GM12878 (cell line): ENCODE measurements around the gene SLC22A31. TPM values are rescaled to one million over a fixed set of nuclear protein-coding genes. Genes with fewer than 3 reads are reported as not detected.

Experiments
- ATAC-seq: fragments of 200-7000 bp; cut with Tn5 transposase; 3 replicates; pipeline ENCODE4 v1.9.1; 2020; ENCODE audit warnings: mild to moderate bottlenecking, moderate library complexity
- BruUV-seq: library from RNA; stranded (reverse); fragments of 400-500 nt; replicated peaks from 2 replicates; lab custom pipeline; 2021; lab: Mats Ljungman, UMichigan
- CTCF ChIA-PET: fragments of 300-600 bp; sonication (Branson Sonifier 250); formaldehyde crosslinking; extraction: SDS; loops from one replicate; lab custom pipeline; 2021; ENCODE audit warnings: inconsistent platforms; lab: Yijun Ruan, JAX
- POLR2A ChIA-PET: fragments of 350-600 bp; formaldehyde crosslinking; extraction: SDS; loops from one replicate; lab custom pipeline; 2021; ENCODE audit warnings: inconsistent platforms; lab: Charles Lee
- RAD21 ChIA-PET: fragments of 300-600 bp; sonication (Branson Sonifier 250); formaldehyde crosslinking; loops from one replicate; lab custom pipeline; 2023; ENCODE audit warnings: antibody characterized with exemption; ENCODE audit not compliant: unreplicated experiment; lab: Charles Lee
- SMC1A ChIA-PET: fragments of 300-600 bp; sonication (Branson Sonifier 250); formaldehyde crosslinking; loops from one replicate; lab custom pipeline; 2023; ENCODE audit not compliant: unreplicated experiment, uncharacterized antibody; lab: Charles Lee
- DNase-seq: peaks from one replicate; pipeline ENCODE4 v3.0.0-alpha.2; 2011; ENCODE audit warnings: low read depth, low spot score
- FAIRE-seq: peaks from 3 replicates; lab custom pipeline; 2011; peaks lifted over from hg19 to GRCh38; lab: Jason Lieb, UNC
- H2AFZ ChIP-seq: 2 replicates; pipeline ENCODE4 v1.6.0; 2011; ENCODE audit warnings: low read depth, low read length, control low read depth; ENCODE audit not compliant: control insufficient read depth
- H3K27ac ChIP-seq: 2 replicates; pipeline ENCODE4 v1.5.1; 2011; ENCODE audit warnings: control low read depth; ENCODE audit not compliant: control insufficient read depth, insufficient read depth
- H3K27me3 ChIP-seq, 2 experiments: replicated peaks in 1 of 2; 2 replicates each; pipeline versions ENCODE4 v1.6.0 to v1.6.1; 2011; ENCODE audit warnings: low read length in 1 of 2; ENCODE audit not compliant: control insufficient read depth in 2 of 2, insufficient read depth in 2 of 2
- H3K36me3 ChIP-seq, 2 experiments: 2 replicates each; pipeline ENCODE4 v1.5.1; 2011; ENCODE audit warnings: low read length in 1 of 2; ENCODE audit not compliant: control insufficient read depth in 2 of 2, insufficient read depth in 2 of 2
- H3K4me1 ChIP-seq: 2 replicates; pipeline ENCODE4 v1.6.1; 2011; ENCODE audit warnings: mild to moderate bottlenecking, low read length, moderate library complexity, mixed read lengths; ENCODE audit not compliant: control insufficient read depth, insufficient read depth
- H3K4me2 ChIP-seq: 2 replicates; pipeline ENCODE4 v1.6.0; 2011; ENCODE audit warnings: control low read depth; ENCODE audit not compliant: control insufficient read depth, insufficient read depth
- H3K4me3 ChIP-seq: fragments of 200-600 bp; sonication (generic); 2 replicates; pipeline ENCODE4 v1.5.1; 2016
- H3K79me2 ChIP-seq: 2 replicates; pipeline ENCODE4 v1.6.0; 2011; ENCODE audit warnings: low read length; ENCODE audit not compliant: control insufficient read depth, insufficient read depth
- H3K9ac ChIP-seq: 2 replicates; pipeline ENCODE4 v1.8.0; 2011; ENCODE audit warnings: low read length, control low read depth, mixed read lengths; ENCODE audit not compliant: control insufficient read depth, insufficient read depth
- H3K9me3 ChIP-seq: replicated peaks from 3 replicates; pipeline ENCODE4 v1.5.1; 2011; ENCODE audit warnings: mild to moderate bottlenecking, low read length; ENCODE audit not compliant: control insufficient read depth, insufficient read depth
- H4K20me1 ChIP-seq: 2 replicates; pipeline ENCODE4 v1.6.0; 2011; ENCODE audit not compliant: control insufficient read depth, insufficient read depth
- TCF12 ChIP-seq: IDR thresholded peaks from 2 replicates; pipeline ENCODE4 v1.6.1; 2011; ENCODE audit warnings: low read depth, mild to moderate bottlenecking, low read length
- USF2 ChIP-seq: IDR thresholded peaks from 2 replicates; pipeline ENCODE4 v1.6.1; 2011; ENCODE audit warnings: low read depth, low read length, improper control_type of control experiment, borderline replicate concordance
- WGBS: methylation state at CpG from one replicate; pipeline ENCODE4 v1.1.6; 2016; ENCODE audit warnings: low lambda C conversion rate; ENCODE audit not compliant: insufficient replicate concordance, insufficient coverage; ENCODE audit errors: missing lambda C conversion rate; 5-methylcytosine and 5-hydroxymethylcytosine counted together
- in situ Hi-C: fragments of 300-500 bp; cut with MboI; formaldehyde crosslinking; loops from 9 replicates; pipeline ENCODE4 v1.14.3; 2018; ENCODE audit warnings: mixed read lengths
- intact Hi-C: fragments of 100-400 bp; cut with micrococcal nuclease; formaldehyde crosslinking; loops from one replicate; pipeline ENCODE4 v1.14.2; 2022; ENCODE audit not compliant: unreplicated experiment
- polyA plus RNA-seq, 11 experiments: library from polyadenylated mRNA; depleted of rRNA in 4 of 11; unstranded in 6 of 11; stranded (reverse) in 5 of 11; fragments of >200 nt; fragmentation: Nextera tagmentation in 4 of 11; fragmentation: Illumina TruSeq in 1 of 11; extraction: Ambion mirVana in 4 of 11; extraction: Trizol in 1 of 11; gene quantifications; 1 replicate in 1 of 11; 2 replicates in 10 of 11; pipeline versions ENCODE4 v1.2.1 to v1.2.3, GENCODE V29; 2011 to 2016; ENCODE audit warnings: inconsistent platforms in 2 of 11, missing spikeins in 2 of 11, low read depth in 1 of 11
- total RNA-seq, 4 experiments: library from RNA; depleted of rRNA in 3 of 4; stranded (reverse); fragments of >200 nt in 3 of 4; fragmentation: Illumina TruSeq in 1 of 4; extraction: Trizol in 1 of 4; gene quantifications; 2 replicates each; pipeline versions ENCODE4 v1.2.1 to v1.2.3, GENCODE V29; 2013 to 2021
- TF ChIP-seq, protein P1 (sequence below): IDR thresholded peaks from 2 replicates; pipeline ENCODE4 v1.6.1; 2011; ENCODE audit warnings: borderline replicate concordance, low read depth, mild to moderate bottlenecking, moderate library complexity, low read length; ENCODE audit not compliant: insufficient read depth, poor library complexity, severe bottlenecking

SLC22A31 gene
- total and polyA plus RNA-seq, 10 of the 15 experiments (the other 5 are each of a cell fraction or from before 2014, with no cell fraction given) = 0.13 to 0.24 (median 0.23) TPM; not detected in 7

- peak; percentile 72 for TF ChIP-seq USF2
Observed at GRCh38 chr16:89216315-89217137, 16.2 kb upstream of the SLC22A31 start (continued).

DNA sequence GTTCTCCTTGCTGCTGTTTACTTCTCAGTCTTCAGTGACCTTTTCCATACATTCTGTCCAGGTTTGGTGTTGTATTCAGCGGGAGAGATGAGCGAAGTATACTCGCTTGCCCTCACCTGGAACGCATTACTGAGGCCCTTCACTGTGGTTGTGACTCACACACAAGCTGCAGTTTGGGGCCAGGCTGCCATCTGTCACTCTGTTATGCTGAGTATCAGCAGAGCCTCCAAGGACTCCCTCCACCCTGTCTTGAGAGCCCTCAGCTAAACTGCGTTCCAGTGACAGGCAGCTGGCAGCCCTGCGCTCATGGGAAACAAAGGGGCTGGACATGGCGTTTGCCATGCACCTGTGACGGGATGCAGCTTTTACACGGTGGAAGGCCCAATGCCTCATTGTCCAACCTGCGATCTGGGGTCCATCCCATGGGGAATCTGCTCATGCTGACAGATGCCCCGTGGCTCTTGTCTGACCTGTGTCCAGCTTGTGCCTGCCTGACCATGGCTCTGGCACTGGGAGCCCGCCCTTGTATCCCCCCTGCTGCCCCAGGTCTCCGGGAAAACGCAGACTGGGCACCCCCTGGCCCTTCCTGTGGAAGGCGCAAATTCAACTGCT lies 10.7 kb upstream of the SLC22A31 start:
- Histone ChIP-seq H3K4me1 (0 out of 2 replicates have a peak, but pooled peaks cover 3% of the 10 kb centered on the region), H3K4me3 (no peak overlapping the region), H3K79me2 (no peaks in the 10 kb centered on the region), H2AFZ (no peak overlapping the region), H3K27ac (no peak overlapping the region), H3K27me3 (peaks cover 0 to 2% of the 10 kb centered on the region in 2 experiments; a peak in 1 of 4 replicates), H3K4me2 (no peak overlapping the region), H3K9ac (no peak overlapping the region), H4K20me1 (no peaks in the 10 kb centered on the region), H3K36me3 (no peaks in the 10 kb centered on the region), H3K9me3 (no peaks in the 10 kb centered on the region)
- ATAC-seq (no peak), FAIRE-seq (no peak), DNase-seq (no peak)
- intact Hi-C loops (loop anchor here (10.0 kb wide), 1 partner anchor 466 kb away; no protein-coding TSS in a partner anchor), in situ Hi-C loops (loop anchor here (5.0 kb wide), 1 partner anchor 464 kb away; no protein-coding TSS in a partner anchor)
- CTCF ChIA-PET = no interaction called here
- BruUV-seq = no TSS peak
- SMC1A ChIA-PET = no interaction called here
- POLR2A ChIA-PET = no interaction called here
- TF ChIP-seq TCF12 = no peak
- TF ChIP-seq, protein P1, sequence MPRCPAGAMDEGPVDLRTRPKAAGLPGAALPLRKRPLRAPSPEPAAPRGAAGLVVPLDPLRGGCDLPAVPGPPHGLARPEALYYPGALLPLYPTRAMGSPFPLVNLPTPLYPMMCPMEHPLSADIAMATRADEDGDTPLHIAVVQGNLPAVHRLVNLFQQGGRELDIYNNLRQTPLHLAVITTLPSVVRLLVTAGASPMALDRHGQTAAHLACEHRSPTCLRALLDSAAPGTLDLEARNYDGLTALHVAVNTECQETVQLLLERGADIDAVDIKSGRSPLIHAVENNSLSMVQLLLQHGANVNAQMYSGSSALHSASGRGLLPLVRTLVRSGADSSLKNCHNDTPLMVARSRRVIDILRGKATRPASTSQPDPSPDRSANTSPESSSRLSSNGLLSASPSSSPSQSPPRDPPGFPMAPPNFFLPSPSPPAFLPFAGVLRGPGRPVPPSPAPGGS = peak; percentile 43
- RAD21 ChIA-PET = no interaction called here
- 55% methylated on average over 15 of the region's 15 CpGs for WGBS
